NCI-H526 (cell line): ENCODE measurements around the gene RYR1.
"Not testable (repeated sequence)": the region's sequence is repeated elsewhere in the genome, so short reads cannot be mapped to it uniquely, and the experiment has no call there.

Experiments used
- DNase-seq, 2 experiments: peaks; one replicate each; lab custom pipeline; 2025; lab: John Stamatoyannopoulos, UW

RYR1 gene

GRCh38 chr19:38400361-38400760, 33.1 kb upstream of the RYR1 start:
- DNase-seq: no peak

- no peak for DNase-seq
These were observed 32.3 kb upstream of the RYR1 start for GRCh38 chr19:38401148-38401547.

- no peak for DNase-seq
These were observed 30.9 kb upstream of the RYR1 start for GRCh38 chr19:38402623-38402966.

- peak; percentile 95 to 99 for DNase-seq
These were observed 30.4 kb upstream of the RYR1 start, which contains the start of gene FAM98C for GRCh38 chr19:38402967-38403674. TSS of gene FAM98C (plus strand) at chr19:38403093. CDS start at chr19:38403154, 61 bp downstream.

GRCh38 chr19:38404858-38405257, 28.6 kb upstream of the RYR1 start:
- no peak for DNase-seq

- no peak for DNase-seq
These were observed 28.2 kb upstream of the RYR1 start for GRCh38 chr19:38405276-38405675.

GRCh38 chr19:38409631-38410133, 23.8 kb upstream of the RYR1 start:
- DNase-seq: no peak

GRCh38 chr19:38410407-38410806, 23.1 kb upstream of the RYR1 start:
- not testable (repeated sequence) for DNase-seq

GRCh38 chr19:38411041-38411712, 22.3 kb upstream of the RYR1 start:
- DNase-seq: no peak

- DNase-seq: not testable (repeated sequence)
These were observed 21.6 kb upstream of the RYR1 start for GRCh38 chr19:38411898-38412297.

- no peak for DNase-seq
These were observed 21.0 kb upstream of the RYR1 start for GRCh38 chr19:38412491-38412890.

GRCh38 chr19:38412961-38413360, 20.5 kb upstream of the RYR1 start:
- no peak for DNase-seq

- DNase-seq: no peak
These were observed 20.1 kb upstream of the RYR1 start for GRCh38 chr19:38413416-38413815.

GRCh38 chr19:38417146-38417543, 16.3 kb upstream of the RYR1 start:
- no peak for DNase-seq

- peak; percentile 26 to 84 for DNase-seq
These were observed 15.7 kb upstream of the RYR1 start for GRCh38 chr19:38417544-38418506.

- DNase-seq: no peak
These were observed 12.6 kb upstream of the RYR1 start for GRCh38 chr19:38420935-38421334.

GRCh38 chr19:38421856-38422255, 11.6 kb upstream of the RYR1 start:
- DNase-seq: no peak

GRCh38 chr19:38422438-38422837, 11.1 kb upstream of the RYR1 start:
- no peak for DNase-seq

GRCh38 chr19:38424272-38424671, 9.2 kb upstream of the RYR1 start:
- DNase-seq: no peak

GRCh38 chr19:38425222-38425809, 8.2 kb upstream of the RYR1 start:
- DNase-seq: no peak

GRCh38 chr19:38425810-38426466, 7.6 kb upstream of the RYR1 start, which contains the start of gene RASGRP4:
TSS of gene RASGRP4 (minus strand) at chr19:38426219. CDS start at chr19:38426091, 128 bp downstream.
- no peak for DNase-seq
